ENCODE results near the gene NOL4L.

DNA sequence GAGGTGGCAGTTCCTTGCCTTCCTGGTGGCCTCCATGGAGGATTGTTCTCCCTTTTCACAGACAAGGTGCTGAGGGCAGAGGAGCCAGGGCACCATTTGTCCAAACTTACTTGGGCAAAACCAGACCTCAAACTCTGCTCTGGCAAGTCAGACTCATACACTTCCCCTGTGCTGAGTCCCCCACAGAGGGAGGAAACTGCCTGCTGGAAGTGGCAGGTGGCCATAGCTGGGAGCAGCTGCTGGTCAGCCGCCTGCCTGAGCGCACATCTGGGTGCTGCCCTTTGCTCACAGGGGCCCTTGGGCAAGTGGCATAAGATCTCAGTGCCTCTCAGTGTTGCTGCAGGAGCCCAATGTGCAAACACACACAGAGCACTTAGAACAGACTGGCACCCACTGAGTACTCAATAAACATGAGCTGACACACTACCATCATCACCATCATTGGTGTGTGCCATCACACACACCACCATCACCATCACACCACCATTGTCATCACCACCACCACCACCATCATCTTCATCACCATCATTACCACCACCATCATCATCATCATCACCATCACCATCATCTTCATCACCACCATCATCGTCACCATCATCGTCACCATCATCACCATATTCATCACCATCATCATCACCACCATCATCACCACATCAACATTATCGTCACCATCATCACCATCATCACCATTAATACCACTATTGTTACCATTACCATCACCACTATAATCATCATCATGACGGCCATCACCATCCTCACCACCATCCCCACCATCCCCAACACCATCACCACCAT, 17.6 kb downstream of the NOL4L start:
- TF ChIP-seq, protein P1, sequence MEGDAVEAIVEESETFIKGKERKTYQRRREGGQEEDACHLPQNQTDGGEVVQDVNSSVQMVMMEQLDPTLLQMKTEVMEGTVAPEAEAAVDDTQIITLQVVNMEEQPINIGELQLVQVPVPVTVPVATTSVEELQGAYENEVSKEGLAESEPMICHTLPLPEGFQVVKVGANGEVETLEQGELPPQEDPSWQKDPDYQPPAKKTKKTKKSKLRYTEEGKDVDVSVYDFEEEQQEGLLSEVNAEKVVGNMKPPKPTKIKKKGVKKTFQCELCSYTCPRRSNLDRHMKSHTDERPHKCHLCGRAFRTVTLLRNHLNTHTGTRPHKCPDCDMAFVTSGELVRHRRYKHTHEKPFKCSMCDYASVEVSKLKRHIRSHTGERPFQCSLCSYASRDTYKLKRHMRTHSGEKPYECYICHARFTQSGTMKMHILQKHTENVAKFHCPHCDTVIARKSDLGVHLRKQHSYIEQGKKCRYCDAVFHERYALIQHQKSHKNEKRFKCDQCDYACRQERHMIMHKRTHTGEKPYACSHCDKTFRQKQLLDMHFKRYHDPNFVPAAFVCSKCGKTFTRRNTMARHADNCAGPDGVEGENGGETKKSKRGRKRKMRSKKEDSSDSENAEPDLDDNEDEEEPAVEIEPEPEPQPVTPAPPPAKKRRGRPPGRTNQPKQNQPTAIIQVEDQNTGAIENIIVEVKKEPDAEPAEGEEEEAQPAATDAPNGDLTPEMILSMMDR (IDR thresholded peaks at IDR 0.05; ENCODE audit: low read depth, low read length) = no peak
- no peak for TF ChIP-seq POLR2A (IDR thresholded peaks at IDR 0.05; ENCODE audit: extremely low read depth, insufficient read length)

Measured in NB4 (cell line).